Hindlimb muscle (tissue), 1 donor: Measurements from ENCODE around the gene SLC46A3. TPM values are rescaled to one million over a fixed set of nuclear protein-coding genes. Genes with fewer than 3 reads are reported as not detected.
"Not testable (repeated sequence)": the region's sequence is repeated elsewhere in the genome, so short reads cannot be mapped to it uniquely, and the experiment has no call there.

Experiments
- DNase-seq: peaks from one replicate; pipeline ENCODE4 v3.0.0-alpha.2; 2013
- polyA plus RNA-seq: library from polyadenylated mRNA; unstranded; fragments of 120-200 nt; gene quantifications from one replicate; pipeline ENCODE4 v1.2.1, GENCODE V29; 2013; ENCODE audit not compliant: insufficient read length

SLC46A3 gene
- polyA plus RNA-seq: 1.6 TPM

GRCh38 chr13:28718543-28719226 is at the start of gene SLC46A3:
Gene SLC46A3 (minus strand): TSS chr13:28718970. CDS start chr13:28717998, 972 bp downstream.
- DNase-seq: peak; percentile 97

- no peak for DNase-seq
Measured at GRCh38 chr13:28763887-28764286, 45.1 kb upstream of the SLC46A3 start.

GRCh38 chr13:28761586-28761985 is 42.8 kb upstream of the SLC46A3 start:
- no peak for DNase-seq

GRCh38 chr13:28755546-28755870 is 36.7 kb upstream of the SLC46A3 start:
- no peak for DNase-seq

- DNase-seq: peak; percentile 6
Measured at GRCh38 chr13:28754698-28755545, 36.2 kb upstream of the SLC46A3 start.

- DNase-seq: no peak
Measured at GRCh38 chr13:28753946-28754345, 35.2 kb upstream of the SLC46A3 start.

GRCh38 chr13:28753208-28753892 is 34.6 kb upstream of the SLC46A3 start:
- DNase-seq: peak; percentile 21

- no peak for DNase-seq
Measured at GRCh38 chr13:28751175-28751960, 32.6 kb upstream of the SLC46A3 start.

- no peak for DNase-seq
Measured at GRCh38 chr13:28750187-28751045, 31.6 kb upstream of the SLC46A3 start.

- no peak for DNase-seq
Measured at GRCh38 chr13:28747851-28748250, 29.1 kb upstream of the SLC46A3 start.

- DNase-seq: no peak
Measured at GRCh38 chr13:28746287-28746612, 27.5 kb upstream of the SLC46A3 start.

- no peak for DNase-seq
Measured at GRCh38 chr13:28744656-28745055, 25.9 kb upstream of the SLC46A3 start.

GRCh38 chr13:28744091-28744536 is 25.3 kb upstream of the SLC46A3 start:
- no peak for DNase-seq

GRCh38 chr13:28743499-28744083 is 24.8 kb upstream of the SLC46A3 start:
- no peak for DNase-seq

GRCh38 chr13:28743020-28743419 is 24.2 kb upstream of the SLC46A3 start:
- no peak for DNase-seq

- DNase-seq: not testable (repeated sequence)
Measured at GRCh38 chr13:28742445-28742844, 23.7 kb upstream of the SLC46A3 start.

GRCh38 chr13:28741084-28741491 is 22.3 kb upstream of the SLC46A3 start:
- DNase-seq: no peak

- DNase-seq: no peak
Measured at GRCh38 chr13:28739376-28739775, 20.6 kb upstream of the SLC46A3 start.

- no peak for DNase-seq
Measured at GRCh38 chr13:28735481-28736029, 16.8 kb upstream of the SLC46A3 start.

- DNase-seq: no peak
Measured at GRCh38 chr13:28734906-28735305, 16.1 kb upstream of the SLC46A3 start.

- DNase-seq: no peak
Measured at GRCh38 chr13:28730762-28731161, 12.0 kb upstream of the SLC46A3 start.
